ENCODE data around the gene TLR7.

Gene TLR7

DNA sequence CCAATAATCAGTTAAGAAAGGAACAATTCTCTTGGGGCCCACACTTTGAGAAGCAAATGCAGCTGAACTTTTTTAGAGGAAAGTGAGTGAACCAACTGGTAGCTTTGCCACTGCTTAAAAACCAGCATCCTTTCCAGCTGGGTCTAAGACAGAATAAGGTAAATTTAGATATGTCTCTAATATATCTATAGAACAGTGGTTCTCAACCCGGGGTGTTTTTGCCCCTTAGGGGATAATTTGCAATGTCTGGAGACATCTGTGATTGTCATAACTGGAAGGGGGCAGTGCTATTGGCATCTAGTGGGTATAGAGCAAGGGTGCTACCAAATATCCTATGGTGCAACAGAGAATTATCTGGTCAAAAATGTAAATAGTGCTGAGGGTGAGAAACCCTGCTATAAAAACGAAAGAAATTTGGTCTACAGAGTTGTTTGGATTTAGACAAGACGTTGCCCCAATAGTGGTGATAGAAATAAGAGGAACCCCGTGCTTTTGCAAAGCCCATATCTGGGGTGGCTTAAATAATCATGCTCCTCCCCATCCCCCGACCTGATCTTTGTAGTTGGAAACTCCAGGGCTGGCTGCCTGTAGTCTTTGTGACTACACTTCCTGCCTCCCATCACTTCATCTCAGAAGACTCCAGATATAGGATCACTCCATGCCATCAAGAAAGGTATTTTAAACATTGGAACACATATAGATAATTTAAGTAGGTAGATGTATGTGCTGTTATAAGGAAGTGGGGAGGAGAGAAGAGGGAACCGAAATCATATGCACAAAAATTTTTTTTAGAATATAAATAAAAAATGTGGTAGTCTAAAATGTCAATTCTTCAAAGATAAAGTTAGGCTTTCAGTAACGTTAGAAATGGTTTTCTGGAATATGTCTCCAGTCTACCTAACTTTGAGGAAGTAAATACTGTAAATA lies at the start of gene TLR7:
TLR7 (plus strand) TSS at position 622 of the 927 bp plus-strand sequence. CDS start 507 bp downstream, outside the sequence.
- TF ChIP-seq, protein P1, sequence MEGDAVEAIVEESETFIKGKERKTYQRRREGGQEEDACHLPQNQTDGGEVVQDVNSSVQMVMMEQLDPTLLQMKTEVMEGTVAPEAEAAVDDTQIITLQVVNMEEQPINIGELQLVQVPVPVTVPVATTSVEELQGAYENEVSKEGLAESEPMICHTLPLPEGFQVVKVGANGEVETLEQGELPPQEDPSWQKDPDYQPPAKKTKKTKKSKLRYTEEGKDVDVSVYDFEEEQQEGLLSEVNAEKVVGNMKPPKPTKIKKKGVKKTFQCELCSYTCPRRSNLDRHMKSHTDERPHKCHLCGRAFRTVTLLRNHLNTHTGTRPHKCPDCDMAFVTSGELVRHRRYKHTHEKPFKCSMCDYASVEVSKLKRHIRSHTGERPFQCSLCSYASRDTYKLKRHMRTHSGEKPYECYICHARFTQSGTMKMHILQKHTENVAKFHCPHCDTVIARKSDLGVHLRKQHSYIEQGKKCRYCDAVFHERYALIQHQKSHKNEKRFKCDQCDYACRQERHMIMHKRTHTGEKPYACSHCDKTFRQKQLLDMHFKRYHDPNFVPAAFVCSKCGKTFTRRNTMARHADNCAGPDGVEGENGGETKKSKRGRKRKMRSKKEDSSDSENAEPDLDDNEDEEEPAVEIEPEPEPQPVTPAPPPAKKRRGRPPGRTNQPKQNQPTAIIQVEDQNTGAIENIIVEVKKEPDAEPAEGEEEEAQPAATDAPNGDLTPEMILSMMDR (IDR thresholded peaks at IDR 0.05) = no peak

DNA sequence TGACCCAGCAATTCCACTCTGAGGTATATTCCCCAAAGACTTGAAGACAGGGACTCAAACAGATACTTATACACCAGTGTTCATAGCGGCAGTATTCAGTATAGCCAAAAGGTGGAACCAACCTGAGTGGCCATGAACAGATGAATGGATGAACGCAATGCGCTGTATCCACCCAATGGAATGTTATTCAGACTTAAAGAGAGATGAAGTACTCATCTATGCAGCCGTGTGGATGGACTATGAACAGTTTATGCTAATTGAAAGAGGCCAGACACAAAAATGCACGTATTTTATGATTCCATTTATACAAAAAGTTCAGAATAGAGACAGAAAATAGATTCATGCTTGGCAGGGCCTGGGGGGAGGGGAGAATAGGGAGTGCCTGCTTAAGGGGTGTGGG lies 49.3 kb upstream of the TLR7 start:
- TF ChIP-seq, protein P1 (IDR thresholded peaks at IDR 0.05) = no peak

DNA sequence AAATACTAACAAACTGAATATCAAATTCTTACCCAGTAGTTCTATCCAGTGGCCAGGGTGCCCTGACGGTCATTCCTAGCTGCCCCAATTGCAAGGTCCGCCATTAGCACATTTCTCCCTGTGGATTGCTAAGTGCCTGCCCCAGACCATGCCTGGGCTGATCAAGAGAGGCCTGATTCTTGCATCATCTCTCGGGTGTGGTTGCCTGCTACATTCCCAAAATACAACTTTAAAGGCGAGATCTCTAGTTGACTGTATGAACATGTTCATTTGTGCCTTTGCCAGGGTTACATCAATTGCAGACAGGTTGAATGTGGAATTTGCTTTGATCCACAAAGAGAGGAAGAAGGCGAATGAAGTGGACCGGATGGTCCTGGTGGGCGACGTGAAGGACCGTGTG lies 47.6 kb upstream of the TLR7 start:
- TF ChIP-seq, protein P1 (IDR thresholded peaks at IDR 0.05) = no peak

DNA sequence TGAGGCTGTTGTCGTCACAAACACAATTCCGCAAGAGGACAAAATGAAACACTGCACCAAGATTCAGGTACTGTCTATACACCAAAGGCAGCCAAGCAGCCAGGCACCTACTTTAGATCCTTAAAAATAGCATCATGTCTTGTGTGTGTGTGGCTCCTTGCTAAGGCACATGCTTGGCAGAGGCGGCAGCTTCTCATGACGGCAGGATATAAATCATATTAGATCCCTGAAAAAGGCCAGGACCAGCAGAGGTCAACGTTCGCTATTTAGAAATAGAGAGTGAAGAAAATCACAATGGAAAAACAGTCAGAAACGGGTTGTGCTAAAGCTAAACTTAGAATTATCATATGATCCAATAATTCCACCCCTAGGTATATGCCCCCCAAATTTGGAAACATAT lies 46.1 kb upstream of the TLR7 start:
- TF ChIP-seq, protein P1 (IDR thresholded peaks at IDR 0.05) = no peak

DNA sequence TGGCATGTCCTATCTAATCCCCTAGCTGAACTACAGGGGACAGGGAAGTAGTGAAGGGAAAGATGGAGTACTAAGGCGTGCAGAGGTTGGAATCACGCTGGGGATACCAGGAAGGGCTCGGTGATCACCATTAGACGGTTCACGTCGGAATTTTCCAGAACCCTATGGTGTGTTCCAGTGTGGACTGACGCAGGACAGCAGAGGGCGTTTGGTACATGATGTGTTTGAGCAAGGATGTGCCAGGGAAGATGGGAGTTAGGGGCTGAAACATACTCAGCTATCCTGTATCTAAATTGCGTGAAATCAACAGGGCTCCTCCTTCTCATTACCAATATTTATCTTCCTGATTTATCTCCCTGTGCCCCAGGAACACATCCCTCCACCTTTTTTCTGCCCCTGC lies 41.9 kb upstream of the TLR7 start:
- TF ChIP-seq, protein P1 (IDR thresholded peaks at IDR 0.05) = no peak

DNA sequence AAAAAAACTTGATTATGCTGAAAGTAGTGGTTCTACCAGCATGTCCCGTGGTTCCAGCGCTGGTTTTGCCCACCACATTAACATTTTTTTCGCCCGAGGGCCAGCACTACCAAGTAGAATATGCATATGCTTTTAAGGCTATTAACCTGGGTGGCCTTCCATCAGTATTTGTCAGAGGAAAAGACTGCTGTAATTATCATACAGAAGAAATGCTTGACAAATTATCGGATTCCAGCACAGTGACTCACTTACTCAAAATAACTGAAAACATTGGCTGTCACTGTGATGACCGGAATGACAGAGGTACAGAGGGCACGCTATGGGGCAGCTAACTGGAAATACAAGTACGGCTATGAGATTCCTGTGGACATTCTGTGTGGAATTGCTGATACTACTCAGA lies 41.1 kb upstream of the TLR7 start:
- TF ChIP-seq, protein P1 (IDR thresholded peaks at IDR 0.05) = no peak

DNA sequence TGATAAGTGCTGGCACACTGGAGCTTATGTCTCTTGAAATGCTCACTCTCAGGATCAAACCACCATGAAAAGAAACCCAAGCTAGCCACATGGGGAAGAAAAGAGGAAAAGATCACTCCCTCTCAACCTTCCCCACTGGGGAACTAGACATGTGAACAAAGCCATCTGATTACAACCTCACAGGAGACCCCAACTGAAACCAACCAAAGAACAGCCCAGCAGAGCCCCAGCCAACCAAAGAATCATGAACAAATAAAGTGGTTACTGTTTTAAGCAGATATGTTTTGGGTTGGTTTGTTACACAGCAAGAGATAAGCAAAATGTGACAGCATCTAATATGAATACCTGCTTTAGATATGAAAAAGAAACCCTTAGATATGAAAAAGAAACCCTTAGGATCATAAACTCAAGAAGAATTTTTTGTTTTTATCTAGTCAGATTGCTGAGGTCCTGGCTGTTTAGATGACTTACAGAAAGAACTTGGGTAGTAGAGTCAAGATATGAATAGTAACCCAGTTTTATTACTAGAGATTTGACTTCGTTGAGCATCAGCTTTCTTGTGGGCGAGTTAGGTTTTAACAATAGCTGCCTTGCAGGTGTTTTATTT lies 23.7 kb upstream of the TLR7 start:
- TF ChIP-seq, protein P1 (IDR thresholded peaks at IDR 0.05) = no peak
